IMR-90 (cell line): ENCODE measurements around the gene CST11. TPM values are rescaled to one million over a fixed set of nuclear protein-coding genes. Genes with fewer than 3 reads are reported as not detected.

Experiments
- ATAC-seq: fragments of 200-7000 bp; cut with Tn5 transposase; 2 replicates; pipeline ENCODE4 v1.9.1; 2020; ENCODE audit warnings: low read depth, mild to moderate bottlenecking, moderate library complexity
- BruUV-seq: library from RNA; stranded (reverse); fragments of 400-500 nt; replicated peaks from 2 replicates; lab custom pipeline; 2021; lab: Mats Ljungman, UMichigan
- CTCF ChIA-PET: fragments of 300-600 bp; formaldehyde crosslinking; extraction: SDS; loops from one replicate; lab custom pipeline; 2021; ENCODE audit warnings: antibody characterized with exemption; lab: Yijun Ruan, JAX
- POLR2A ChIA-PET: fragments of 300-600 bp; sonication (Branson Sonifier 250); formaldehyde crosslinking; loops from one replicate; lab custom pipeline; 2022; ENCODE audit warnings: antibody characterized with exemption; ENCODE audit not compliant: unreplicated experiment; lab: Charles Lee
- DNase-seq: peaks from one replicate; pipeline ENCODE4 v3.0.0; 2013
- H2AFZ ChIP-seq: replicated peaks from 2 replicates; pipeline ENCODE3; 2013; ENCODE audit warnings: low read length, mild to moderate bottlenecking; ENCODE audit not compliant: poor library complexity
- H2AK5ac ChIP-seq: 2 replicates; pipeline ENCODE4 v1.6.1; 2013; ENCODE audit warnings: low read depth, low read length, inconsistent platforms
- H2AK9ac ChIP-seq: replicated peaks from 2 replicates; pipeline ENCODE3; 2013; ENCODE audit warnings: mild to moderate bottlenecking, low read depth, low read length, moderate library complexity; ENCODE audit not compliant: poor library complexity
- H2BK120ac ChIP-seq: 2 replicates; pipeline ENCODE4 v1.6.1; 2013; ENCODE audit warnings: low read depth, low read length, inconsistent platforms
- H2BK15ac ChIP-seq: 3 replicates; pipeline ENCODE4 v1.6.1; 2013; ENCODE audit warnings: low read depth, low read length, inconsistent platforms
- H2BK20ac ChIP-seq: 2 replicates; pipeline ENCODE4 v1.6.1; 2013; ENCODE audit warnings: low read depth, mild to moderate bottlenecking, inconsistent platforms, low read length, moderate library complexity
- H2BK5ac ChIP-seq: 2 replicates; pipeline ENCODE4 v1.6.1; 2013; ENCODE audit warnings: mild to moderate bottlenecking, low read depth, low read length, inconsistent platforms; ENCODE audit not compliant: poor library complexity, severe bottlenecking
- H3K14ac ChIP-seq: replicated peaks from 2 replicates; pipeline ENCODE4 v1.6.1; 2013; ENCODE audit warnings: low read depth, low read length, inconsistent platforms
- H3K18ac ChIP-seq: 2 replicates; pipeline ENCODE4 v1.6.1; 2013; ENCODE audit warnings: low read depth, low read length, control low read depth
- H3K23ac ChIP-seq: 2 replicates; pipeline ENCODE4 v1.6.1; 2013; ENCODE audit warnings: low read depth, low read length, inconsistent platforms
- H3K27ac ChIP-seq: 2 replicates; pipeline ENCODE4 v1.5.1; 2013; ENCODE audit warnings: mild to moderate bottlenecking, control low read depth, low read length; ENCODE audit not compliant: insufficient read depth
- H3K27me3 ChIP-seq: 2 replicates; pipeline ENCODE4 v1.6.1; 2013; ENCODE audit warnings: low read length; ENCODE audit not compliant: control insufficient read depth, insufficient read depth
- H3K36me3 ChIP-seq: 2 replicates; pipeline ENCODE4 v1.6.1; 2013; ENCODE audit warnings: low read length, mixed read lengths; ENCODE audit not compliant: control insufficient read depth, insufficient read depth
- H3K4ac ChIP-seq: 2 replicates; pipeline ENCODE4 v1.6.1; 2013; ENCODE audit warnings: low read depth, low read length, inconsistent platforms
- H3K4me1 ChIP-seq: 2 replicates; pipeline ENCODE4 v1.6.1; 2013; ENCODE audit warnings: low read length, mixed read lengths; ENCODE audit not compliant: control insufficient read depth, insufficient read depth
- H3K4me2 ChIP-seq: 2 replicates; pipeline ENCODE4 v1.6.1; 2013; ENCODE audit warnings: low read depth, mild to moderate bottlenecking, control low read depth, low read length, moderate library complexity
- H3K4me3 ChIP-seq: 2 replicates; pipeline ENCODE4 v1.5.1; 2013; ENCODE audit warnings: low read depth, mild to moderate bottlenecking, control low read depth, low read length, moderate library complexity; ENCODE audit not compliant: insufficient read depth
- H3K56ac ChIP-seq: 2 replicates; pipeline ENCODE4 v1.6.1; 2013; ENCODE audit warnings: low read length, inconsistent platforms; ENCODE audit not compliant: insufficient read depth; ENCODE audit errors: extremely low read depth
- H3K79me1 ChIP-seq, 2 experiments: 2 replicates each; pipeline ENCODE4 v1.6.1; 2013; ENCODE audit warnings: low read length in 2 of 2, inconsistent platforms in 1 of 2, low read depth in 1 of 2
- H3K9ac ChIP-seq: 2 replicates; pipeline ENCODE4 v1.6.1; 2013; ENCODE audit warnings: low read depth, low read length, control low read depth
- H3K9me1 ChIP-seq: 2 replicates; pipeline ENCODE4 v1.6.1; 2013; ENCODE audit warnings: low read length, inconsistent platforms; ENCODE audit not compliant: insufficient read depth
- H3K9me3 ChIP-seq: 2 replicates; pipeline ENCODE4 v1.6.1; 2013; ENCODE audit warnings: low read length; ENCODE audit not compliant: control insufficient read depth, insufficient read depth
- H4K20me1 ChIP-seq: 2 replicates; pipeline ENCODE4 v1.6.1; 2013; ENCODE audit warnings: low read length, inconsistent platforms; ENCODE audit not compliant: insufficient read depth
- H4K5ac ChIP-seq: 2 replicates; pipeline ENCODE4 v1.6.1; 2013; ENCODE audit warnings: mild to moderate bottlenecking, low read depth, low read length, control low read depth
- H4K8ac ChIP-seq, 2 experiments: 2 replicates each; pipeline ENCODE4 v1.6.1; 2013; ENCODE audit warnings: low read depth in 2 of 2, low read length in 2 of 2, control low read depth in 1 of 2, inconsistent platforms in 1 of 2
- H4K91ac ChIP-seq: 2 replicates; pipeline ENCODE4 v1.6.1; 2013; ENCODE audit warnings: low read depth, low read length, inconsistent platforms; ENCODE audit not compliant: insufficient read depth
- BHLHE40 ChIP-seq: fragments of 150-350 bp; IDR thresholded peaks from 2 replicates; pipeline ENCODE4 v1.6.1; 2016; ENCODE audit warnings: mild to moderate bottlenecking, low read depth, low read length
- CEBPB ChIP-seq: IDR thresholded peaks from 2 replicates; pipeline ENCODE4 v1.6.1; 2012; ENCODE audit warnings: low read depth, low read length, improper control_type of control experiment
- CHD1 ChIP-seq: IDR thresholded peaks from 2 replicates; pipeline ENCODE4 v1.6.1; 2012; ENCODE audit warnings: low read depth, low read length, improper control_type of control experiment
- CTCF ChIP-seq: conservative IDR thresholded peaks from 2 replicates; pipeline ENCODE4 v1.5.1; 2012; ENCODE audit warnings: mild to moderate bottlenecking, low read depth, low read length, improper control_type of control experiment
- ELK1 ChIP-seq: fragments of 150-350 bp; IDR thresholded peaks from 2 replicates; pipeline ENCODE4 v1.6.1; 2016; ENCODE audit warnings: low read depth, mild to moderate bottlenecking, low read length, moderate library complexity, borderline replicate concordance
- FOS ChIP-seq: fragments of 150-350 bp; IDR thresholded peaks from 2 replicates; pipeline ENCODE4 v1.6.1; 2016; ENCODE audit warnings: low read depth, low read length
- MAFK ChIP-seq: IDR thresholded peaks from 2 replicates; pipeline ENCODE4 v1.6.1; 2012; ENCODE audit warnings: low read depth, low read length, improper control_type of control experiment
- MAZ ChIP-seq: IDR thresholded peaks from 2 replicates; pipeline ENCODE4 v1.6.1; 2012; ENCODE audit warnings: low read depth, mild to moderate bottlenecking, low read length, improper control_type of control experiment, moderate library complexity, borderline replicate concordance
- MXI1 ChIP-seq: IDR thresholded peaks from 2 replicates; pipeline ENCODE4 v1.6.1; 2012; ENCODE audit warnings: low read depth, mild to moderate bottlenecking, low read length, moderate library complexity, borderline replicate concordance
- NFE2L2 ChIP-seq: fragments of 150-350 bp; IDR thresholded peaks from 2 replicates; pipeline ENCODE4 v1.6.1; 2016; ENCODE audit warnings: low read depth, mild to moderate bottlenecking, low read length
- POLR2A ChIP-seq: IDR thresholded peaks from 2 replicates; pipeline ENCODE4 v1.6.1; 2012; ENCODE audit warnings: mild to moderate bottlenecking, low read depth, low read length
- RAD21 ChIP-seq: IDR thresholded peaks from 2 replicates; pipeline ENCODE4 v1.6.1; 2012; ENCODE audit warnings: low read length, improper control_type of control experiment
- RCOR1 ChIP-seq: IDR thresholded peaks from 2 replicates; pipeline ENCODE4 v1.6.1; 2012; ENCODE audit warnings: mild to moderate bottlenecking, low read length, improper control_type of control experiment; ENCODE audit not compliant: insufficient replicate concordance
- RFX5 ChIP-seq: IDR thresholded peaks from 2 replicates; pipeline ENCODE4 v1.8.0; 2012; ENCODE audit warnings: low read depth, mild to moderate bottlenecking, low read length, moderate library complexity
- SMC3 ChIP-seq: fragments of 150-350 bp; IDR thresholded peaks from 2 replicates; pipeline ENCODE4 v1.6.1; 2016; ENCODE audit warnings: low read depth, mild to moderate bottlenecking, antibody characterized with exemption, low read length, moderate library complexity
- USF2 ChIP-seq: fragments of 150-350 bp; IDR thresholded peaks from 2 replicates; pipeline ENCODE4 v1.6.1; 2017; ENCODE audit warnings: mild to moderate bottlenecking, antibody characterized with exemption, low read length, low read depth
- WGBS, 2 experiments: methylation state at CpG; one replicate each; pipeline versions ENCODE4 v1.1.5 to v1.1.7; 2013; ENCODE audit warnings: missing lambda C conversion rate in 2 of 2; ENCODE audit not compliant: insufficient read length in 1 of 2; ENCODE audit errors: extremely low coverage in 2 of 2; 5-methylcytosine and 5-hydroxymethylcytosine counted together
- dilution Hi-C: fragments of 300-500 bp; cut with HindIII; formaldehyde crosslinking; loops from one replicate; pipeline ENCODE4 v1.14.3; 2018; ENCODE audit warnings: low sequenced_read_pairs; ENCODE audit not compliant: unreplicated experiment
- in situ Hi-C: fragments of 300-500 bp; cut with MboI; formaldehyde crosslinking; loops from 3 replicates; pipeline ENCODE4 v1.14.3; 2019; ENCODE audit warnings: low sequenced_read_pairs, inconsistent platforms, mixed read lengths
- intact Hi-C: fragments of 100-400 bp; cut with micrococcal nuclease; formaldehyde crosslinking; loops from 2 replicates; pipeline ENCODE4 v1.10.0; 2022
- polyA plus RNA-seq, 3 experiments: library from polyadenylated mRNA; depleted of rRNA; stranded (reverse); fragments of >200 nt; gene quantifications; 2 replicates each; pipeline ENCODE4 v1.2.3, GENCODE V29; 2012; ENCODE audit warnings: low replicate concordance in 1 of 3
- total RNA-seq: library from RNA; depleted of rRNA; stranded (reverse); fragments of >200 nt; gene quantifications from 2 replicates; pipeline ENCODE4 v1.2.3, GENCODE V29; 2012

CST11 gene
- total and polyA plus RNA-seq, 2 of the 4 experiments (the other 2 are of a cell fraction) = not detected

- no peak overlapping the region for H2AK9ac ChIP-seq
- H2AK5ac ChIP-seq = no peak overlapping the region
- H3K9ac ChIP-seq = no peak overlapping the region
- H3K36me3 ChIP-seq = no peaks in the 10 kb centered on the region
- H3K79me1 ChIP-seq = no peaks in the 10 kb centered on the region
- dilution Hi-C loops = no loop called here
- peaks cover 3% of the 10 kb centered on the region for H3K27me3 ChIP-seq
- in situ Hi-C loops = no loop called here
- H3K18ac ChIP-seq = no peak overlapping the region
- no peak overlapping the region for H3K4ac ChIP-seq
- DNase-seq (no peak), ATAC-seq (no peak)
- TF ChIP-seq RFX5 (no peak), MAZ (no peak), NFE2L2 (no peak), USF2 (no peak), SMC3 (no peak), ELK1 (no peak), BHLHE40 (no peak), CHD1 (no peak), FOS (no peak), MXI1 (no peak), RAD21 (no peak), RCOR1 (no peak), POLR2A (no peak), CEBPB (no peak), MAFK (no peak), CTCF (no peak)
- H3K23ac ChIP-seq = no peak overlapping the region
- no peaks in the 10 kb centered on the region for H3K4me1 ChIP-seq
- intact Hi-C loops = no loop called here
- BruUV-seq = no TSS peak
- H3K4me3 ChIP-seq = no peak overlapping the region
- H3K27ac ChIP-seq = no peak overlapping the region
- H2AFZ ChIP-seq = no peak overlapping the region
- H2BK120ac ChIP-seq = no peak overlapping the region
- WGBS, 2 experiments = no CpG with 5 or more reads among the region's 1 CpG
- no peak overlapping the region for H2BK15ac ChIP-seq
- H2BK5ac ChIP-seq = peak overlapping the region; percentile 57
- H3K9me3 ChIP-seq = no peaks in the 10 kb centered on the region
- no peak overlapping the region for H4K5ac ChIP-seq
- no peaks in the 10 kb centered on the region for H3K9me1 ChIP-seq
- H3K56ac ChIP-seq = no peak overlapping the region
- no peaks in the 10 kb centered on the region for H4K20me1 ChIP-seq
- H4K91ac ChIP-seq = no peak overlapping the region
- H3K14ac ChIP-seq = no peak overlapping the region
- H4K8ac ChIP-seq = no peak overlapping the region
- H3K4me2 ChIP-seq = no peak overlapping the region
- ChIA-PET POLR2A (no interaction called here), CTCF (no interaction called here)
- H2BK20ac ChIP-seq = no peak overlapping the region
Measured at GRCh38 chr20:23497536-23497935, 44.9 kb upstream of the CST11 start.
